Activated CD4-positive, alpha-beta T cell treated with anti-CD3 and anti-CD28 coated beads, Interleukin-2, amount 50 U/mL, for 4 hours (primary cell): ENCODE results near the gene AIF1.
A peak's percentile ranks its signal among the peaks of the same experiment; 100 is the strongest.

Experiments
- DNase-seq, 2 experiments: peaks; one replicate each; pipeline ENCODE4 v3.0.0-alpha.2; 2020

AIF1 gene

DNA sequence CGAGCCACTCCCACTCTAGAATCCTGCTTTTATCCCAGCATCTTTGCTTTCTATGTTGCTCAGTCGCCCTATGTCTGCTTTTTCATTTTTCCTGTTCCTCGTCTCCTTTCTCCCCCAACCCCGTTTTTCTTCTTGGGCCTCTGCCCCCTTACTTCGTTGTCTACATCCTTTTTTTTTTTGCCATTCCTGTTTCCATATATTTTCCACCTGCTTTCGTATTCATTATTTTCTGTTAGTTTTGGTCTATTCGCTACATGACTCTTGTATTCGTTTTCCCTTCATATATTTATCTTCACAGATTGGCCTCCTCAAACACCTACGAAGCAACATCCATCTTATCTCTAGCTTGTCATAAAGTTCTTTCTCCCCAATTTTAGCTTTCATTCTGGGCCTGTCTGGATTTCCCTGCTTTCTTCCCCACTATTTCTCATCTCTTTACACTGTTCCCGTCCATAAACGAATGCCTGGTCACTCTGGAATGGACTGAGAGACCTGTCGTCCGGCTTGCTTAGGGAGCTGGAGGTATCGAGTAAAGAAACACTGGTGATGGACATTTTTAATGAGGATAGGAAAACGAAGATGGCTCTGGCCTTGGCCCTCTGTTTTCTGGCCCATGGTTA is 6.4 kb downstream of the AIF1 start:
- DNase-seq, result no peak

- no peak for DNase-seq
Measured at GRCh38 chr6:31621991-31622390, 7.0 kb downstream of the AIF1 start.

GRCh38 chr6:31622684-31623091 is 7.7 kb downstream of the AIF1 start:
- DNase-seq, result no peak

- DNase-seq, result no peak
Measured at GRCh38 chr6:31624070-31624469, 9.0 kb downstream of the AIF1 start.

DNA sequence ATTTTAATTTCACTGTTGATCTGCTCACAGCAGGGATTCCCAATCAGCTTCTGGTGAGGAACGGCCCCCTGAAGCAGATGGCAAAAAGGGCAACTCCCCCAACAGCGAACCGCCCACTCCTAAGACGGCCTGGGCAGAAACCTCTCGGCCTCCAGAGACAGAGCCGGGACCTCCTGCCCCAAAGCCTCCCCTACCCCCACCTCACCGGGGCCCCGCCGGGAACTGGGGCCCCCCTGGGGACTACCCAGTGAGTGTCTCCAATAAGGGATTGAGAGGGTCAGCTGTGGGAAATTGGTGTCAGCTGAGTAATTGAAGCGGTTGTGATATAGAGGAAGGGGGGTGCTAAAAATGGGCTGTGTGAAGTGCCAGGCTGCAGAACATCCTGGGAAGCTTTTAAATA is 11.9 kb downstream of the AIF1 start:
- DNase-seq, result no peak

DNA sequence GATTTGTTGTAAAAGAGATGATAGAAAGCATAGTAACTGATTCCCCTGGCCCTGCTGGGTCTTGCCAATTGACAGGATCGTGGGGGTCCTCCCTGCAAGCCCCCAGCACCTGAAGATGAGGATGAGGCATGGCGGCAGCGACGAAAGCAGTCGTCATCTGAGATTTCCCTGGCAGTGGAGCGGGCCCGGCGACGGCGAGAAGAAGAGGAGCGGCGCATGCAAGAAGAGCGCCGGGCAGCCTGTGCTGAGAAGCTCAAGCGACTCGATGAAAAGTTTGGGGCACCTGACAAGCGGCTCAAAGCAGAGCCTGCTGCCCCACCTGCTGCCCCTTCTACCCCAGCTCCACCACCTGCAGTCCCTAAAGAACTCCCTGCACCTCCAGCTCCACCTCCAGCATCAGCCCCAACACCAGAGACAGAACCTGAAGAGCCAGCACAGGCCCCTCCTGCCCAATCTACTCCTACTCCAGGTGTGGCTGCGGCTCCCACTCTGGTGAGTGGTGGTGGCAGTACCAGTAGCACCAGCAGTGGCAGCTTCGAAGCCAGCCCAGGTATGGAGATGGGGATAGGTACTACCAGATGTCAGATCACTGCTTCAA is 12.8 kb downstream of the AIF1 start:
- DNase-seq, result no peak

GRCh38 chr6:31629014-31629413 is 14.0 kb downstream of the AIF1 start:
- DNase-seq, result no peak

DNA sequence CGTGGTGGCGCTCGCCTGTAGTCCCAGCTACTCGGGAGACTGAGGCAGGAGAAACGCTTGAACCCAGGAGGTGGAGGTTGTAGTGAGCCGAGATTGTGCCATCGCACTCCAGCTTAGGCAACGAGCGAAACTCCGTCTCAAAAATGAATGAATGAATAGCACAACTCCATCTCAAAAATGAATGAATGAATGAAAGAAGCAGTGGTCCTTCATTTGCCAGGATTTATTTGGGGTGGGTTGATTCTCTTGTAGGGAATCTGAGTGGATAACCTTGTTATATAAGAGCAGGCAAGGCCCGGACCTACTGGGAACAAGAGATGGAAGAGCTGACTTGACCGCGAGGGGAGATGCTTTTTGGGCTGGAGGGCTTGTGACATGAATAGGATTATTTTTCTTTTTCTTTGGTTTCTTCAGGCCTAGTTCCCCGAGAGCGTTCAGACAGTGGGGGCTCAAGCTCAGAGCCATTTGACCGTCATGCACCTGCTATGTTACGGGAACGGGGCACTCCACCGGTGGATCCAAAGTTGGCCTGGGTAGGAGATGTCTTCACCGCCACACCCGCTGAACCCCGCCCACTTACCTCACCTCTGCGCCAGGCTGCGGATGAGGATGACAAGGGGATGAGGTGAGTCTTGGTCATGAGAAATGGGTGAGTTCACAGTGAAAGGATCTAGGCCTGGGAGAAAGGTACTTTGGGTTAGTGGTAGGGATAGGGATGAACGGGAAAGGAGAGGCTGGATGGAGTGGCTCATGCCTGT is 15.3 kb downstream of the AIF1 start:
- no peak for DNase-seq

GRCh38 chr6:31631209-31631608 is 16.2 kb downstream of the AIF1 start:
- no peak for DNase-seq

DNA sequence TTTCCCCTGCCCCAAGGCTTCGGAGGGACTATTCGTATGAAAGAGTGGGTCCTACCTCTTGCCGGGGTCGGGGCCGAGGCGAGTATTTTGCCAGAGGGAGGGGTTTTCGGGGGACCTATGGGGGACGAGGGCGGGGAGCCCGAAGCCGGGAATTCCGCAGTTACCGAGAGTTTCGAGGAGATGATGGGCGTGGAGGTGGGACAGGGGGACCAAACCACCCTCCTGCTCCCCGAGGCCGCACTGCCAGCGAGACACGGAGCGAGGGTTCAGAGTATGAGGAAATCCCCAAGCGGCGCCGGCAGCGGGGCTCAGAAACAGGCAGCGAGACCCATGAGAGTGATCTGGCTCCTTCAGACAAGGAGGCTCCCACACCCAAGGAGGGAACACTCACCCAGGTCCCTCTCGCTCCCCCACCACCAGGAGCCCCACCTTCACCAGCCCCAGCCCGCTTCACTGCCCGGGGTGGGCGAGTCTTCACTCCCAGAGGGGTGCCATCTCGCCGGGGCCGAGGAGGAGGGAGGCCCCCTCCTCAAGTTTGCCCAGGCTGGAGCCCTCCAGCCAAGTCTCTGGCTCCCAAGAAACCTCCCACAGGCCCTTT is 16.7 kb downstream of the AIF1 start:
- DNase-seq, result no peak

GRCh38 chr6:31632279-31632946 is 17.4 kb downstream of the AIF1 start:
- no peak for DNase-seq

DNA sequence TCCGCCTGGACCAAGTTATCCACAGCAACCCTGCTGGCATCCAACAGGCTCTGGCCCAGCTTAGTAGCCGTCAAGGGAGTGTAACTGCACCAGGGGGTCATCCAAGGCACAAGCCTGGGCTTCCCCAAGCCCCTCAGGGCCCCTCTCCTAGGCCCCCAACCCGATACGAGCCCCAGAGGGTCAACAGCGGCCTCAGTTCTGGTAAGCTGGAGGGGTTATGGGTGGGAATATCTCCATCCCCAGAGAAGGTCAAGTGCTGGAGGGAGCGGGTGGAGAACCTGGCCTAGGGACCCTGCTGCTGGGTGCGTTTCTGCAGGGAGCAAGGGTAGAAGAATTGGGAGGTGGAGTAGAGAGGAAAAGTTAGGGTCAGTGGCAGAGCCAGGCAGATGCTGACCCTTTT is 18.4 kb downstream of the AIF1 start:
- no peak for DNase-seq

DNA sequence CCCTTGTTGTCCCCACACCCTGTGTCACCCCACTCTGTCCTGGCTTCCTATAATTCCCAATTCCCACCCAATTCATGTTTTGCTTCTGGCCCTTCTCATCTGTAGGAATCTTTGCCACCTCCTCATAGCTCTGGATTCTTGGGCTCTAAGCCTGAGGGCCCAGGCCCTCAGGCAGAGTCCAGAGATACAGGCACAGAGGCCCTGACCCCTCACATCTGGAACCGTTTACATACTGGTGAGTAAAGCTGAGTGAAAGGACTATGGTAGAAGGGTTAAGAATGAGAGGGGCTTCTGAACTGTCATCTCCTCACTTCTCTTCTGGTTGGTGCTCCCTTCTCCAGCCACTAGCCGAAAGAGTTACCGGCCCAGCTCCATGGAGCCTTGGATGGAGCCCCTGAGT is 19.1 kb downstream of the AIF1 start:
- DNase-seq, result no peak

DNA sequence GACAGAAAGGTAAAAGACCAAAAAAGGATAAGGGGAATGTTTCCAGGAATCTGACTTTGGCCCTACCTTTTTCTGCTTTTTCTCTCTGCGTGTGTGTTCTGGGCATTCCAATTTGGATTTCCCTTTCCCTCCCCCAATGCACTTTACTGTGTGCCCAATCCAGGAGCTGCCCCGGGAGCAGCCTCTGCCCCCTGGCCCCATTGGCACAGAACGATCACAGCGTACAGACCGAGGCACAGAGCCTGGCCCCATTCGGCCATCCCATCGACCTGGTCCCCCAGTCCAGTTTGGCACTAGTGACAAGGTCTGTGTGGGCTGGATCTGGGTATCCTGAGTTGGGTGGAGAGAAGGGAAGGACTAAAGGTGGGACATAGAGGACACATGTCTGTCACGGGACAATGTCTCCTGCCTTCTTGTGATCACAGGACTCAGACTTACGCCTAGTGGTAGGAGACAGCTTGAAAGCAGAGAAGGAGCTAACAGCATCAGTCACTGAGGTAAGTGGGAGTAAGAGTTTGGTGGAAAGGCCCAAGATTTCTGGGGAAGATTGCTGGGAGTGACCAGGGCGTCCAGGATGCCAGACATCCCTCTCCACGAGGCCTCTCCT is 20.0 kb downstream of the AIF1 start:
- no peak for DNase-seq

DNA sequence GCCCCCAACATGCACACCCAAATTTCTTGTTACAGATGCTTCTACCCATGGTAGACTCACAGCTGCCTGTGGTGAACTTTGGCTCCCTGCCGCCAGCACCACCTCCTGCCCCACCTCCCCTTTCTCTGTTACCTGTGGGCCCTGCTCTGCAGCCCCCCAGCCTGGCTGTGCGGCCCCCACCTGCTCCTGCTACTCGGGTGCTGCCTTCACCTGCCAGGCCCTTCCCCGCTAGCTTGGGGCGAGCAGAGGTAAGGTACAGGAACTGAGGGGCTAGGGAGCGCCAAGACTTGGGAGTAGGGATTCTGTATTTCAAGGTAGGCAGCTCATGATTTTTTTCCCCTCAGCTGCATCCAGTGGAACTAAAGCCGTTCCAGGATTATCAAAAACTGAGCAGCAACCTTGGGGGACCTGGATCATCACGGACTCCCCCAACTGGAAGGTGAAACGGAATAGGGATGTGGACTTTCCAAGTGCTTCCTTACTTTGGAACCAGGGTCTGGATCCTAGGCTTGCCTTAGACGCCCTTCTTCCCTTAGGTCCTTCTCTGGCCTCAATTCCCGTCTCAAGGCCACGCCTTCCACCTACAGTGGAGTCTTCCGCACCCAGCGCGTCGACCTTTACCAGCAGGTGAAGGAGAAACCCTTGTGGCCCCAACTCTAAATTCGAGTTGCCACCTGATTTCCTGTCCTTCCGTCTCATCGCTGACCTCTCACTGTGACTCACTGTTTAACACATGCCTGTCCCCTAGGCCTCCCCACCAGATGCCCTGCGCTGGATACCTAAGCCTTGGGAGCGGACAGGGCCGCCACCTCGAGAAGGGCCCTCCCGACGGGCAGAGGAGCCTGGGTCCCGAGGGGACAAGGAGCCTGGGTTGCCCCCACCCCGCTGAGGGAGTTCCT is 21.9 kb downstream of the AIF1 start:
- DNase-seq, result no peak

DNA sequence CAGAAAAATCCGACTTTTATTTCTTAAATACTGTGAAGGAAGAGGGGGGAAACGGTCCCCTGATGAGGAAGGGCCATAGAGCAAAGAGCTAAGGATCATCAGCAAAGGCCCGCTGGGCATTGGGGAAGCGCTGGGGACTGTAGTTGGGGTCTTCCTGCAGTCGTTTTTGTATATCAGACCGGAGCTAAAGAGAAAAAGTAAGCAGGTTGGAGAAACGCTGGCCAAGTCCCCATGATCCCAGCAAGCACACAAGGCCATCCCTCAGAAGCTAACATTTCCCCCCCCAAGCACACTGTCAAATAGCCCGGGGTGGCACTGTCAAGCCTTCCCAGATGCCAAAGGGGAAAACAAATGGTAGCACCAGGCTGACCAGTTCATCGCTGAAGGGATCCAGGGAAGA is 24.0 kb downstream of the AIF1 start:
- no peak for DNase-seq

GRCh38 chr6:31639449-31639861 is 24.4 kb downstream of the AIF1 start:
- peak; percentile 25 to 27 for DNase-seq

GRCh38 chr6:31640612-31641011 is 25.6 kb downstream of the AIF1 start:
- no peak for DNase-seq

- no peak for DNase-seq
Measured at GRCh38 chr6:31641370-31641769, 26.3 kb downstream of the AIF1 start.

- DNase-seq, result no peak
Measured at GRCh38 chr6:31642798-31643570, 27.9 kb downstream of the AIF1 start.

DNA sequence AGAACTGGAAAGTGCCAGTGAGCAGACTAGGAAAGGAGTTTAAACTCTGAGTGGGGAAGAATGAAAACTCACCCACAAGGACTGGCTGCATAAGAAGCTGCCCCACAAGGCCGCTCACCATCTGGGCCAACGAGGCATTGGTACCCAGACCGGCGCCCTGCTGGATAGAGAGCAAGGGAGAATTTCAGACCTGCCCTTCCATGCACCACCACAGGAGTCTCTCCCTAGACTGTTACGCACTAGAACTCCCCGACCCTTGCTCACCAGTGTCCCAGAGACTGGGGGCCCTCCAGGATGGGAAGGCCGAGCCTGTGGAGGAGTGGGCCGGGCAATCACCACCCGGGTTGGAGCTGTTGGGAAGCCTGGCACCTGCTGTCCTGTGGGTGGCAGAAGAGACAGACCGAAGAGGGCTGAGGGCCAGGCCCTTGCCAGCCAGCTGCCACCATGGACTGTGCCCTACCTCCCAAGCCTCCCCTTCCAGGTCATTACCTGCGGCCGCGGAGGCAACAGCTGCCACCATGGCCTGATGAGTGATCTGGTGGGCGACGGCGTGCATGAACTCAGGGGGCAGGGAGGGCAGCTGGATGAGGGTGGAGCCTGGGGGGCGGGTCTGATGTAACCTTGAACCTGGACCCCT is 28.9 kb downstream of the AIF1 start:
- no peak for DNase-seq
